Endothelial cell (in vitro differentiated cells): ENCODE results near the gene BAZ2B. TPM values are rescaled to one million over a fixed set of nuclear protein-coding genes. Genes with fewer than 3 reads are reported as not detected.

Source experiments
- DNase-seq: peaks from one replicate; pipeline ENCODE4 v3.0.0; 2021; ENCODE audit warnings: low spot score
- H3K27ac Mint-ChIP-seq: one replicate; pipeline ENCODE4 v1.8.0; 2021; ENCODE audit warnings: mixed read lengths, inconsistent platforms; ENCODE audit not compliant: unreplicated experiment
- H3K27me3 Mint-ChIP-seq: one replicate; pipeline ENCODE4 v1.8.0; 2021; ENCODE audit warnings: mild to moderate bottlenecking, moderate library complexity, mixed read lengths, inconsistent platforms; ENCODE audit not compliant: unreplicated experiment
- H3K36me3 Mint-ChIP-seq: one replicate; pipeline ENCODE4 v1.8.0; 2021; ENCODE audit warnings: mild to moderate bottlenecking, low read depth, mixed read lengths, inconsistent platforms; ENCODE audit not compliant: unreplicated experiment
- H3K4me1 Mint-ChIP-seq: one replicate; pipeline ENCODE4 v1.8.0; 2021; ENCODE audit warnings: mild to moderate bottlenecking, mixed read lengths, inconsistent platforms; ENCODE audit not compliant: unreplicated experiment
- H3K4me3 Mint-ChIP-seq: one replicate; pipeline ENCODE4 v1.8.0; 2021; ENCODE audit warnings: mild to moderate bottlenecking, mixed read lengths, inconsistent platforms; ENCODE audit not compliant: unreplicated experiment
- H3K9me3 Mint-ChIP-seq: one replicate; pipeline ENCODE4 v1.8.0; 2021; ENCODE audit warnings: mixed read lengths, inconsistent platforms; ENCODE audit not compliant: unreplicated experiment
- total RNA-seq: library from RNA; stranded (reverse); fragmentation: NEBNext Ultra II Directional; extraction: Animal tissue kit (Norgen Biotek cat#: 25700); gene quantifications from one replicate; pipeline ENCODE4 v1.2.1, GENCODE V29; 2021; ENCODE audit not compliant: unreplicated experiment
- TF ChIP-seq, protein P1 (sequence below): fragments of 200-600 bp; sonication (generic); IDR thresholded peaks from one replicate; pipeline ENCODE4 v1.5.0; 2021; ENCODE audit warnings: antibody characterized with exemption; ENCODE audit not compliant: unreplicated experiment

Gene BAZ2B
- total RNA-seq, 1 donor from 2014 or later, result 100 TPM

DNA sequence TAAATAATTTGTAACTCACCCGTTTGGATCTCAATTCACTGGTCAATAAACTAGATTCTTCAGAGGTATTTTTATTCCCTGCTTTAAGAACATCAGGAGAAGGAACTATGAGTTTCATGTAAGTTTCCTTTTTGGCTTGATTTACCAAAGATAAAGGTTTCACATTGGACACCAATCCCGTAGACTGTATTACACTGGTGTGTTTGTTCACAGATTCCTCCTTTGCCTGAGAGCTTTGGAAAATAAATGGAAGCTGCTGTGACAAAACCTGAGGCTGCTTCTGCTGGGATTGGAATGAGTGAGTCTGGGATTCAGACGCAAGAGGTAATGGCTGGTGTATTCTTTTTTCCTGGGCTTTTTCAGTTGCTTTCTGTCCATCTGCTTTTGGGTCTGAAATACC lies 178.1 kb downstream of the BAZ2B start:
- no peaks in the 10 kb centered on the region for H3K9me3 Mint-ChIP-seq
- H3K4me3 Mint-ChIP-seq, result no peak overlapping the region
- no peaks in the 10 kb centered on the region for H3K27me3 Mint-ChIP-seq
- no peak overlapping the region for H3K27ac Mint-ChIP-seq
- H3K4me1 Mint-ChIP-seq, result no peaks in the 10 kb centered on the region
- peaks cover 14% of the 10 kb centered on the region for H3K36me3 Mint-ChIP-seq
- TF ChIP-seq, protein P1, sequence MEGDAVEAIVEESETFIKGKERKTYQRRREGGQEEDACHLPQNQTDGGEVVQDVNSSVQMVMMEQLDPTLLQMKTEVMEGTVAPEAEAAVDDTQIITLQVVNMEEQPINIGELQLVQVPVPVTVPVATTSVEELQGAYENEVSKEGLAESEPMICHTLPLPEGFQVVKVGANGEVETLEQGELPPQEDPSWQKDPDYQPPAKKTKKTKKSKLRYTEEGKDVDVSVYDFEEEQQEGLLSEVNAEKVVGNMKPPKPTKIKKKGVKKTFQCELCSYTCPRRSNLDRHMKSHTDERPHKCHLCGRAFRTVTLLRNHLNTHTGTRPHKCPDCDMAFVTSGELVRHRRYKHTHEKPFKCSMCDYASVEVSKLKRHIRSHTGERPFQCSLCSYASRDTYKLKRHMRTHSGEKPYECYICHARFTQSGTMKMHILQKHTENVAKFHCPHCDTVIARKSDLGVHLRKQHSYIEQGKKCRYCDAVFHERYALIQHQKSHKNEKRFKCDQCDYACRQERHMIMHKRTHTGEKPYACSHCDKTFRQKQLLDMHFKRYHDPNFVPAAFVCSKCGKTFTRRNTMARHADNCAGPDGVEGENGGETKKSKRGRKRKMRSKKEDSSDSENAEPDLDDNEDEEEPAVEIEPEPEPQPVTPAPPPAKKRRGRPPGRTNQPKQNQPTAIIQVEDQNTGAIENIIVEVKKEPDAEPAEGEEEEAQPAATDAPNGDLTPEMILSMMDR, result no peak
- DNase-seq, result no peak

DNA sequence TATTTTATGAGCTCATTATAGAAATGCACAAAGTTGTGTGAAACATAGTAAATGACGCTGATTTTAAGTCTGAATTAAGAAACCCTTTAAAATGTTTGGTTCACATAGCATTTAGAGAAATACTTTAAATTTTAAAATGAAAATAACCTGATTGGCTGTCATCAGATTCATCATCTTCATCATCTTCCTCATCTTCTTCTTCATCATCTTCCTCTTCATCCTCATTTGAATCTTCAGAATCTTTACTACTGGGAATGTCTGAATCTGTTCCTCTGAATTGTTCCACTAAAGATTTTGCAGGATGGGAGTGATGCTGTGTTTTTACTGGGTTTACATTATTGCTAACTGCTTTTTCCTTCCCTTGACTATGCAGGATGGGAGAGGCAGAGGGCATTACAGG lies 183.7 kb downstream of the BAZ2B start:
- Mint-ChIP-seq H3K36me3 (peaks cover 13% of the 10 kb centered on the region), H3K27ac (no peak overlapping the region), H3K4me3 (no peak overlapping the region), H3K27me3 (peaks cover 3% of the 10 kb centered on the region), H3K4me1 (no peaks in the 10 kb centered on the region), H3K9me3 (no peaks in the 10 kb centered on the region)
- TF ChIP-seq, protein P1, result no peak
- DNase-seq, result no peak

GRCh38 chr2:159427048-159427447 lies 189.3 kb downstream of the BAZ2B start:
- H3K9me3 Mint-ChIP-seq, result no peaks in the 10 kb centered on the region
- no peak overlapping the region for H3K4me3 Mint-ChIP-seq
- H3K36me3 Mint-ChIP-seq, result peaks cover 24% of the 10 kb centered on the region
- H3K27ac Mint-ChIP-seq, result peak overlapping the region; percentile 0
- DNase-seq, result no peak
- TF ChIP-seq, protein P1, result no peak
- H3K4me1 Mint-ChIP-seq, result no peaks in the 10 kb centered on the region
- peaks cover 3% of the 10 kb centered on the region for H3K27me3 Mint-ChIP-seq

GRCh38 chr2:159419403-159419802 lies 196.9 kb downstream of the BAZ2B start:
- H3K27ac Mint-ChIP-seq, result no peak overlapping the region
- DNase-seq, result no peak
- H3K4me1 Mint-ChIP-seq, result no peaks in the 10 kb centered on the region
- TF ChIP-seq, protein P1, result no peak
- H3K4me3 Mint-ChIP-seq, result no peak overlapping the region
- H3K9me3 Mint-ChIP-seq, result no peaks in the 10 kb centered on the region
- no peaks in the 10 kb centered on the region for H3K27me3 Mint-ChIP-seq
- peaks cover 27% of the 10 kb centered on the region for H3K36me3 Mint-ChIP-seq

DNA sequence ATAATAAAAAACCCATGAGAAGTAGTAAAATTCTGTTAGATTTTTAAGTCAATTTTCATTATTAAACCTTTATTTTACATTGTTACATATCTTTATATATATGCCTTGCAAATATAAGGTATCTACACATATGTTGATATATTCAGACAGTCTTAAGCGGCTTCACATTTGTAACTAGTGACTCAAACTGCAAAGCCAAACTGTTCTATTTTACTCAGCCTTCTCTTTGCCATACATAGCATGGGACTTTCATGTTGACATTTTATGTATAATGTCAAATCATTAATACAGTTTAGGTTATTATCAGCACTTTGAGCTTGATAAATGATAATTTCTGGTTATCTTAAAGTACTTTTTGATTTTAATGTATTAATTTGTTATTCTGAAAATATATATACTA lies 204.9 kb downstream of the BAZ2B start:
- no peak overlapping the region for H3K4me3 Mint-ChIP-seq
- no peaks in the 10 kb centered on the region for H3K9me3 Mint-ChIP-seq
- TF ChIP-seq, protein P1, result no peak
- no peak overlapping the region for H3K27ac Mint-ChIP-seq
- H3K27me3 Mint-ChIP-seq, result no peaks in the 10 kb centered on the region
- no peak for DNase-seq
- H3K36me3 Mint-ChIP-seq, result peaks cover 5% of the 10 kb centered on the region
- H3K4me1 Mint-ChIP-seq, result no peaks in the 10 kb centered on the region
